ENCODE results near the gene THAP4.

Gene THAP4

GRCh38 chr2:241608881-241609280, 28.1 kb downstream of the THAP4 start:
- TF ChIP-seq SIN3A (IDR thresholded peaks at IDR 0.05; ENCODE audit: borderline replicate concordance, insufficient read depth, low read length), result no peak
- TF ChIP-seq TAF1 (IDR thresholded peaks at IDR 0.05; ENCODE audit: borderline replicate concordance, insufficient read depth, low read length), result no peak
- no peak for TF ChIP-seq REST (IDR thresholded peaks at IDR 0.05; ENCODE audit: insufficient read depth in 1 of 2, low read depth in 2 of 2, low read length in 2 of 2)
- no peak for TF ChIP-seq FOXP2 (optimal IDR thresholded peaks at IDR 0.05; ENCODE audit: borderline replicate concordance, extremely low read depth, extremely low read length, insufficient read depth)

- no peak for TF ChIP-seq TAF1 (IDR thresholded peaks at IDR 0.05; ENCODE audit: borderline replicate concordance, insufficient read depth, low read length)
- TF ChIP-seq SIN3A (IDR thresholded peaks at IDR 0.05; ENCODE audit: borderline replicate concordance, insufficient read depth, low read length), result no peak
- no peak for TF ChIP-seq POLR2AphosphoS5 (IDR thresholded peaks at IDR 0.05; ENCODE audit: low read depth, low read length)
- no peak for TF ChIP-seq FOXP2 (optimal IDR thresholded peaks at IDR 0.05; ENCODE audit: borderline replicate concordance, extremely low read depth, extremely low read length, insufficient read depth)
- no peak for TF ChIP-seq REST (IDR thresholded peaks at IDR 0.05; ENCODE audit: insufficient read depth in 1 of 2, low read depth in 2 of 2, low read length in 2 of 2)
Measured at GRCh38 chr2:241607162-241607885, 29.6 kb downstream of the THAP4 start.

GRCh38 chr2:241606186-241606585, 30.8 kb downstream of the THAP4 start:
- TF ChIP-seq REST (IDR thresholded peaks at IDR 0.05; ENCODE audit: insufficient read depth in 1 of 2, low read depth in 2 of 2, low read length in 2 of 2) (no peak), FOXP2 (optimal IDR thresholded peaks at IDR 0.05; ENCODE audit: borderline replicate concordance, extremely low read depth, extremely low read length, insufficient read depth) (no peak), TAF1 (IDR thresholded peaks at IDR 0.05; ENCODE audit: borderline replicate concordance, insufficient read depth, low read length) (no peak), POLR2AphosphoS5 (IDR thresholded peaks at IDR 0.05; ENCODE audit: low read depth, low read length) (no peak), SIN3A (IDR thresholded peaks at IDR 0.05; ENCODE audit: borderline replicate concordance, insufficient read depth, low read length) (no peak)

- TF ChIP-seq TAF1 (IDR thresholded peaks at IDR 0.05; ENCODE audit: borderline replicate concordance, insufficient read depth, low read length) (no peak), POLR2AphosphoS5 (IDR thresholded peaks at IDR 0.05; ENCODE audit: low read depth, low read length) (no peak), FOXP2 (optimal IDR thresholded peaks at IDR 0.05; ENCODE audit: borderline replicate concordance, extremely low read depth, extremely low read length, insufficient read depth) (no peak), SIN3A (IDR thresholded peaks at IDR 0.05; ENCODE audit: borderline replicate concordance, insufficient read depth, low read length) (no peak), REST (IDR thresholded peaks at IDR 0.05; ENCODE audit: insufficient read depth in 1 of 2, low read depth in 2 of 2, low read length in 2 of 2) (no peak)
Measured at GRCh38 chr2:241603686-241604085, 33.3 kb downstream of the THAP4 start.
